GM18861 (cell line): Measurements from ENCODE around the gene YES1.
"Not testable (repeated sequence)": the region's sequence is repeated elsewhere in the genome, so short reads cannot be mapped to it uniquely, and the experiment has no call there.

Source experiments
- ATAC-seq: cut with Tn5 transposase; IDR thresholded peaks from one replicate; pipeline ENCODE4 v1.9.1; 2021; ENCODE audit not compliant: unreplicated experiment

YES1 gene

GRCh38 chr18:686339-687111 is 125.5 kb downstream of the YES1 start:
- no peak for ATAC-seq

- no peak for ATAC-seq
Observed at GRCh38 chr18:685438-685837, 126.6 kb downstream of the YES1 start.

GRCh38 chr18:683531-683930 is 128.5 kb downstream of the YES1 start:
- ATAC-seq: no peak

- no peak for ATAC-seq
Observed at GRCh38 chr18:682833-683232, 129.2 kb downstream of the YES1 start.

- ATAC-seq: not testable (repeated sequence)
Observed at GRCh38 chr18:682416-682815, 129.6 kb downstream of the YES1 start.

GRCh38 chr18:681985-682384 is 130.1 kb downstream of the YES1 start:
- ATAC-seq: no peak

GRCh38 chr18:680392-680791 is 131.7 kb downstream of the YES1 start:
- no peak for ATAC-seq

GRCh38 chr18:679516-679915 is 132.5 kb downstream of the YES1 start:
- ATAC-seq: no peak

- no peak for ATAC-seq
Observed at GRCh38 chr18:678482-679182, 133.4 kb downstream of the YES1 start.

GRCh38 chr18:677951-678381 is 134.1 kb downstream of the YES1 start:
- no peak for ATAC-seq

GRCh38 chr18:677145-677544 is 134.9 kb downstream of the YES1 start:
- no peak for ATAC-seq

- no peak for ATAC-seq
Observed at GRCh38 chr18:676736-677135, 135.3 kb downstream of the YES1 start.

GRCh38 chr18:676069-676468 is 136.0 kb downstream of the YES1 start:
- ATAC-seq: no peak

GRCh38 chr18:675307-675706 is 136.7 kb downstream of the YES1 start:
- ATAC-seq: no peak

- no peak for ATAC-seq
Observed at GRCh38 chr18:673769-674168, 138.3 kb downstream of the YES1 start.

- ATAC-seq: no peak
Observed at GRCh38 chr18:673317-673716, 138.7 kb downstream of the YES1 start.
